HG02970 (cell line): ENCODE measurements around the gene NARF.
"Not testable (repeated sequence)": the region's sequence is repeated elsewhere in the genome, so short reads cannot be mapped to it uniquely, and the experiment has no call there.

Experiments
- ATAC-seq: cut with Tn5 transposase; IDR thresholded peaks from one replicate; pipeline ENCODE4 v1.9.1; 2021; ENCODE audit warnings: mild to moderate bottlenecking, moderate library complexity, moderate number of reproducible peaks; ENCODE audit not compliant: unreplicated experiment, low FRiP score

Gene NARF

GRCh38 chr17:82458179-82458884 is at the start of gene NARF:
Gene NARF (plus strand): TSS chr17:82458741. CDS start chr17:82458804, 63 bp downstream.
- peak; percentile 94 for ATAC-seq

- ATAC-seq: no peak
Measured at GRCh38 chr17:82408938-82409318, 49.6 kb upstream of the NARF start.

GRCh38 chr17:82410014-82410716 is 48.4 kb upstream of the NARF start:
- ATAC-seq: no peak

- ATAC-seq: no peak
Measured at GRCh38 chr17:82411396-82412053, 47.0 kb upstream of the NARF start.

GRCh38 chr17:82412081-82412480 is 46.5 kb upstream of the NARF start:
- not testable (repeated sequence) for ATAC-seq

GRCh38 chr17:82412535-82413520 is 45.7 kb upstream of the NARF start:
- ATAC-seq: no peak

GRCh38 chr17:82414548-82415281 is 43.8 kb upstream of the NARF start:
- no peak for ATAC-seq

- ATAC-seq: no peak
Measured at GRCh38 chr17:82415336-82415735, 43.2 kb upstream of the NARF start.

- no peak for ATAC-seq
Measured at GRCh38 chr17:82415786-82416185, 42.8 kb upstream of the NARF start.

- ATAC-seq: no peak
Measured at GRCh38 chr17:82416264-82416663, 42.3 kb upstream of the NARF start.

- no peak for ATAC-seq
Measured at GRCh38 chr17:82416771-82417170, 41.8 kb upstream of the NARF start.

GRCh38 chr17:82418001-82418986 is 40.2 kb upstream of the NARF start, which contains the start of the genes HEXD and OGFOD3:
Gene HEXD (plus strand): TSS chr17:82418347. CDS start chr17:82419800, 1,453 bp downstream.
Gene OGFOD3 (minus strand): TSS chr17:82418586. CDS start chr17:82418485, 101 bp downstream.
- ATAC-seq: peak; percentile 87

GRCh38 chr17:82419540-82419939 is 39.0 kb upstream of the NARF start:
- ATAC-seq: no peak

- ATAC-seq: no peak
Measured at GRCh38 chr17:82424001-82424862, 34.3 kb upstream of the NARF start.

- no peak for ATAC-seq
Measured at GRCh38 chr17:82424863-82425159, 33.7 kb upstream of the NARF start.

- ATAC-seq: no peak
Measured at GRCh38 chr17:82428546-82428945, 30.0 kb upstream of the NARF start.

- no peak for ATAC-seq
Measured at GRCh38 chr17:82429824-82430223, 28.7 kb upstream of the NARF start.

GRCh38 chr17:82432017-82432416 is 26.5 kb upstream of the NARF start:
- no peak for ATAC-seq
